Activated CD8-positive, alpha-beta memory T cell treated with anti-CD3 and anti-CD28 coated beads, Interleukin-2, amount 50 U/mL, for 48 hours (primary cell): ENCODE results near the gene TGFBR3L.
"Not testable (repeated sequence)": the region's sequence is repeated elsewhere in the genome, so short reads cannot be mapped to it uniquely, and the experiment has no call there.

ENCODE experiments used
- DNase-seq: peaks from one replicate; pipeline ENCODE4 v3.0.0-alpha.2; 2020

TGFBR3L gene

DNA sequence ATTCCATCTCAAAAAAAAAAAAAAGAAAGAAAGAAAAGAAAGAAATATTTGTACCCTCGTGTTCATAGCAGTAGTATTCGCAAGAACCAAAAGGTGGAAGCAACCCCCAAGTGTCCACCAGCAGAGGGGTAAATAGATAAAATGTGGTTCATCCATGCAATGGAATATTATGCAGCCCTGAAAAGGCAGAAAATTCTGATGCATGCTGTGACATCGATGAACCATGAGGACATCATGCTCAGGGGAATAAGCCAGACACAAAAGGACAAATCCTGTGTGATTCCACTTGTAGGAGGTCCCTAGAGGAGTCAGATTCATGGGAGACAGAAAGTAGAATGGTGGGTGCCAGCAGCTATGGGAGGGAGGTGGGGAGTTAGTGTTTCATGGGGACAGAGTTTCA lies 32.7 kb upstream of the TGFBR3L start:
- DNase-seq = no peak

GRCh38 chr19:7883105-7883504 lies 31.5 kb upstream of the TGFBR3L start:
- no peak for DNase-seq

DNA sequence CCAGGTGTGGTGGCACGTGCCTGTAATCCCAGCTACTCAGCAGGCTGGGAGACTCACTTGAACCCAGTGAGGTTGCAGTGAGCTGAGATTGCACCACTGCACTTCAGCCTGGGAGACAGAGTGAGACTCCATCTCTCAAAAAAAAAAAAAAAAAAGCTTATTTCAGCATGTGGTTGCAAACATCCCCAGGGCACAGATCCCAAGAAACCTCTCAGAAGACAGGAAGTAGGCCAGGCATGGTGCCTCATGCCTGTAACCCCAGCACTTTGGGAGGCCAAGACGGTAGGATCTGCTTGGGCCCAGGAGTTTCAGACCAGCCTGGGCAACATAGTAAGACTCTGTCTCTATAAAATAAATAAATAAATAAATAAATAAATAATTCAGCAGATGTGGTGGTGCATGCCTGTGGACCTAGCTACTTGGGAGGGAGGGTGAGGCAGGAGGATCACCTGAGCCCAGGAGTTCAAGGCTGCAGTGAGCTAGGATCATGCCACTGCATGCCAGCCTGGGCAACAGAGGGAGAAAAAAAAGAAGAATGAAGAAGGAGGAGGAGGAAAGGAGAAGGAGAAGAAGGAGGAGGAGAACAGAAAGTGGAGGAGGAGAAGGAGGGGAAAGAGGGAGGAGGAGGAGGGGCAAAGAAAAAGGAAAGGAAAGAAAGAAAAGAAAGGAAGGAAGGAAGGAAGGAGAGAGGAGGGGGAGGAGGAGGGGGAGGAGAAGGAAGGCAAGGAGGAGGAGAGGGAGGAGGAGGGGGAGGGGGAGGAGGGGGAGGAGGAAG lies 30.6 kb upstream of the TGFBR3L start:
- DNase-seq = no peak

DNA sequence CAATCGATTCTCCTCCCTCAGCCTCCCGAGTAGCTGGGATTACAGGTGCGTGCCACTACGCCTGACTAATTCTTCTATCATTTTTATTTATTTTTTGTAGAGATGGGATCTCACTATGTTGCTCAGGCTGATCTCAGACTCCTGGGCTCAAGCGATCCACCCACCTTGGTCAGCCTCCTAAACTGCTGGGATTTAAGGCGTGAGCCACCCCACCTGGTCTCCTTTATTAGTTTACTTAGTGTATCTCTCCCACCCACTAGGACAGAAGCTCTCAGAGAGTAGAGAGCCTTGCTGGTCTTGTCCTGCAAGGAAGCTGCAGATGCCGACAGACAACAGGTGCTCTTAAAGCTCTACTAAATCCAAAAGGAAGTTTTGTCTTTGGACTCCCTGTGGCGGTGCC lies 28.8 kb upstream of the TGFBR3L start:
- DNase-seq = no peak

GRCh38 chr19:7887408-7888144 lies 27.1 kb upstream of the TGFBR3L start:
- no peak for DNase-seq

- peak; percentile 80 for DNase-seq
These were observed 26.3 kb upstream of the TGFBR3L start, which contains the start of gene LRRC8E for GRCh38 chr19:7888145-7888825. Gene LRRC8E (plus strand): TSS chr19:7888510. CDS start chr19:7895604, 7,094 bp downstream.

DNA sequence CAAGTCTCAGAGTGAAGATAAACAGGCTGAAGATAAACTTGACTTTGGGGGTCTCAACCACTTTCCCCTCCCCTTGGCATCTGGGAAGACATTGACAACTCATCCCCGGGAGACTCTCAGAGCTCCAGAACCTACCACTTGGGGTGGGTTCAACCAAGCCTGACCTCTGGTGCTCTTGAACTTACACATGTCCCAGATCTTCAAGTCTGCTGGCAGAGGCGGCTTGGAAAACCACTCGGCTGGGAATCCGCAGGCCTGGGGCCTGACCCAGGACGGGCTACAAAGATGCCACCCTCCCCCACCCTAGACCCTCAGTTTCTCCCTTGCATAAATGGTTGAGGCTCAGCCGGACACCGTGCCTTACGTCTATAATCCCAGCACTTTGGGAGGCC lies 25.8 kb upstream of the TGFBR3L start:
- no peak for DNase-seq

GRCh38 chr19:7893362-7894101 lies 21.1 kb upstream of the TGFBR3L start:
- not testable (repeated sequence) for DNase-seq

DNA sequence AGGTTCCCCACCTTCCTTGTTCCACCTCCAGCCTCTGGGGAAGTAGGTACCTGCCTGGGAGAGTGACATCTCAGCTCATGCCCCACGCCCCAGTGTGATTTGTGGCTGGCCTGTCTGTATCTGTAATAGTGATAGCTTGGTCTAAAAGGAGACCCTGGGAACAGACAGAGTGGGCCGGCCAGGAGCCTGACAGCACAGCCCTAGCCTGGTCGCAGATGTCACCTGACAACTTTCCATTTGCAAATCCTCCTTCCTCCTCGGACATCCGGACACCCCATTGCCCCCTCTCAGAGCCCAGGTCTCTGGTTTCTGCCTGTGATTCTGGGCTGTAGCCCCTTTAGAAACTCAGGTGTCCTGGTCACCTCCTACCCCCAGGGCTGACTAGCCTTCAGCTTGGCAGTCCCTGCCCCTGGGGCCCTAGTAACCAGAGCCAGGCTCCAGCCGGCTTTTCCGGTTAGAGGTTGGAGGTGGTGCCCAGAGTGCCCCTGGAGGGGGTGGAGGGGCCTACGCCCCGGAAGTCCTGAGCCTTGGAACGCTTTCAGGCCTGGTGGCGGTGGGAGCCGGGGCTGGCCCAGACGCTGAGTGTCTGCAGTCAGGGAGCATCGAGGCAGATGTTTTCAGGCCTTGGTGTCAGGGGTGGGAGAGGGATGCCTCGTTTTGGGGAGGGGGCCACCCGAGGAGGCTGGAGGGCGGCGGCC lies 19.9 kb upstream of the TGFBR3L start:
- DNase-seq = no peak

- DNase-seq = no peak
These were observed 19.1 kb upstream of the TGFBR3L start for GRCh38 chr19:7895565-7895964.

DNA sequence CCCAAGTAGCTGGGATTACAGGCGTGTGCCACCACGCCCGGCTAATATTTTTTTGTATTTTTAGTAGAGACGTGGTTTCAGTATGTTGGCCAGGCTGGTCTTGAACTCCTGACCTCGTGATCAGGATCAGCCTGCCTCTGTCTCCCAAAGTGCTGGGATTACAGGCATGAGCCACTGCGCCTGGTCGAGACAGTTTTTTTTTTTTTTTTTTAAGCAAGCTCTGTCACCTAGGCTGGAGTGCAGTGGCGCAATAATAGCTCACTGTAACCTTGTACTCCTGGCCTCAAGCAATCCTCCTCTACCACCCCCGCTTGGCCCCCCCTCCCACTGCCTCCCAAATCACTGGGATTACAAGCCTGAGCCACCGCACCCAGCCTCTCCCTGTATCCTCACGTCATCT lies 17.3 kb upstream of the TGFBR3L start:
- DNase-seq = no peak

GRCh38 chr19:7898967-7899366 lies 15.7 kb upstream of the TGFBR3L start:
- DNase-seq = no peak

GRCh38 chr19:7899751-7900378 lies 14.8 kb upstream of the TGFBR3L start:
- DNase-seq = no peak

- DNase-seq = no peak
These were observed 14.2 kb upstream of the TGFBR3L start for GRCh38 chr19:7900401-7900870.

GRCh38 chr19:7900931-7901330 lies 13.7 kb upstream of the TGFBR3L start:
- no peak for DNase-seq

DNA sequence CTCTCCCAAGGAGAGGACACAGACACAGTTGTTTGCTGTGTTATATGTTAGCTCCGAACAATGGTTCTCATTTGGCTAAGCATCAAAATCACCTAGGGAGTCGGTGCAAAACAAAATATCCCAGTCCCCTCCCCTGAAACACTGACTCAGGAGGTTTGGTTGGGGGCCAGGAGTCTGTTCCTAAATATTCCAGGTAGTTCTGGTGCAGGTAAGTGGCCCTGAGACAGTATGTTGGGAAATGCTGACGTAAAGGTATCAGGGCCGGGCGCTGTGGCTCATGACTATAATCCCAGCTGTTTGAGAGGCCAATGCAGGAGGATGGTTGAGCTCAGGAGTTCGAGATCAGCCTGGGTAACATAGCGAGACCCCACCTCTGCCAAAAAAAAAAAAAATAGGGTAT lies 13.3 kb upstream of the TGFBR3L start:
- DNase-seq = no peak

DNA sequence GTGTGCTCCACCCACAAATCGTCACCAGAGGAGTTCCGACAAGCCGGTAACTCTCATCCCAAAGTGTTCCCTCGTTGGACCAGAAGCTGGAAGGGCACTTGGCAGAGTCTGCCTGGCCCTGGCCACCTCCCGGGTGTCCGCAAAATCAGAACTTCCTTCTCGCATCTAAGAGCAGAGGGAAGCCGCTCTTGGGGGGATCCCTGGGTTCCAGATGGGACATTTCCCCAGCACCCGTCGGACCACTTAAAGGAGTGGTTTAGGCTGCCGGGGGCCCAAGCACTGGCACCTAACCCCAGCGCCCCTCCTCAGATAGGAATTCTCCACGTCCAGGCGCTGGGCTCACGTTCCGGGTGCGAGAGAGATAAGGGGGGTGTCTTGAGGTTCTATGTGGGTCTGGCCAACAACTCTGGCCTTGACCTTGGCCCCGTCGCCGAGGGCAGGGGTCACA lies 11.8 kb upstream of the TGFBR3L start:
- no peak for DNase-seq

DNA sequence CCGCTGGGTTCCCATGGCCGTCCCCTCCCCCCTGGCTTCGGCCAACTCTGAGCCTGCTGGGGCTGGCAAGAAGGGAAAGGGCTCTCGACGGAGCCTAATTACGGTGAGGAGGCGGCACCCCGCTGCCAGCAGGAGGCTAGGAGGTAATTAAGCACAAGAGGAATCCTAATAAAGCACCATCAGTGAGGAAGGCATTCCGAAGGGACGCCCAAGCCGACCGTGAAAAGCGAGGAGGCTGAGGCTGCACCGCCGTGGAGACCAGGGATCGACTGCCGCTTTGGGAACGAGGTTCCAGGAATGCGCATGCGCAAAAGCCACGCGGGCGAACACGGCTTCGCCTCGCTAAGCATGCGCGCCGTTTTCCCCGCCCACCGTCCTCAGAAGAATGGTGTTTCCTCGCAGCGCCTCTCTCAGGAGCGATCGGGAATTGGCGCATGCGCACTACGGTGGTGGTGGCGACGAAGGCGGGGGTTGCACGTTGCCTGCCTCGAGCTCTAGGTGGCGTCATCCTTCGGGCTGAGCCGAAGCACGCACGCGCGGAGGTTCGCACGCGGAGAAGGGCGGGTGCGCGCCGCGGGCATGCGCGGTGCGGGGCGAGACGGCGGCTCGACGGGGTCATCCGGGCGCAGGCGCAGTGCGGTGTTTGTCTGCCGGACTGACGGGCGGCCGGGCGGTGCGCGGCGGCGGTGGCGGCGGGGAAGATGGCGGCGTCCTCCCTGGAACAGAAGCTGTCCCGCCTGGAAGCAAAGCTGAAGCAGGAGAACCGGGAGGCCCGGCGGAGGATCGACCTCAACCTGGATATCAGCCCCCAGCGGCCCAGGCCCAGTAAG lies 11.2 kb upstream of the TGFBR3L start, which contains the start of gene MAP2K7:
MAP2K7 (plus strand) TSS at position 634 of the 830 bp plus-strand sequence; CDS start at position 702, 68 bp downstream.
- DNase-seq = peak; percentile 100

DNA sequence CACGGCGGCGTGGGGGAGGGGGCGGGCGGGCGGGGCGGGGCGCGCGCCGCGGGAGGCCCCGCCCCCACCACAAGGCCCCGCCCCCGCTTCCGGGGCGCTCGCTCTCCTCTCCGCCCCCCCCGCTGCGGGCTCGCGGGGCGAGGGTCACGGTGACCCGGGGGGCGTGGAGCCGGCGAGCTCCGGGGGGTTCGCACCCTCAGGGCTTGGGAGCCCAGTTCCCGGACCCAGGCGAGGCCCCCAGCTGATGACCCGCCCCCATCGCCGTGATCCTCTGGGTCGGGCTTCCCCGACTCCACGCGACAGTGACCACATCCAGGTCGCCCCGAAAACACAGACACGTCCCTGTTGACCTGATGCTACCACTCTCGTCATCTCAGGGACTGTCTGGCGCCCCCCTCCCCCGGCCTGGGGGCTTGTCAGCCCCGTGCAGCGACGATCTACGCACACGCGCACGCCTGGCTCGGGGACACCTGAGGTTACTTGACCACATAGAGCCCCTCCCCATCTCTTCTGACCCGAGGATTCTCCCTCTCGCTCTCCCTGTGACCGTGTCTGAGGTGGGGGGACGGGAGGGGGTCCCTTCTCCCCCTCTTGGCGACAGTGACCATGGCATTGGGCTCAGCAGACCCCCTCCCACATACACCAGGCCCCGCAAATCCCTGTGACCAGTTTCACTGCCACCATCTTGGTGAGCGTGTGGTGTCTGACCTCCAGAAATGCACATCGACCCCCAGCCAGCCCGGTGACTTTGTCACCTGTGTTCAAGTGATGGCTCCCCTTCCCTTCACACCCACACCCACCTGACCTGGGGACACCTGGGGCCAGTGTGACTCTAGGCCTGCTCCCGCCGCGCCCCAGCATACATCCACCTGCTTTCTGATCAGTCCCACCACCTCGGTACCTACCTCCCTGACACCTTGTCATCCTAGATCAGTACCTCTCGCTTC lies 10.3 kb upstream of the TGFBR3L start:
- no peak for DNase-seq
